ENCODE measurements around the gene TDRD7. TPM values are rescaled to one million over a fixed set of nuclear protein-coding genes. Genes with fewer than 3 reads are reported as not detected.

Gene TDRD7
- total and polyA plus RNA-seq, 3 donors from 2014 or later = 31.2 to 85.8 (median 32.2) TPM

- 97 to 98% methylated on average over 3 of the region's 3 CpGs for WGBS, 2 donors
- intact Hi-C loops (cut with DNase I; ENCODE audit: low total_unique reads) = no loop called here
- Histone ChIP-seq H3K27ac (no peak overlapping the region), H3K36me3 (ENCODE audit: low read depth, missing control alignments) (no peaks in the 10 kb centered on the region), H3K9me3 (no peaks in the 10 kb centered on the region), H3K4me1 (peaks cover 9% of the 10 kb centered on the region), H3K4me3 (no peak overlapping the region), H3K27me3 (no peaks in the 10 kb centered on the region)
- no peak for DNase-seq
- TF ChIP-seq, protein P1, sequence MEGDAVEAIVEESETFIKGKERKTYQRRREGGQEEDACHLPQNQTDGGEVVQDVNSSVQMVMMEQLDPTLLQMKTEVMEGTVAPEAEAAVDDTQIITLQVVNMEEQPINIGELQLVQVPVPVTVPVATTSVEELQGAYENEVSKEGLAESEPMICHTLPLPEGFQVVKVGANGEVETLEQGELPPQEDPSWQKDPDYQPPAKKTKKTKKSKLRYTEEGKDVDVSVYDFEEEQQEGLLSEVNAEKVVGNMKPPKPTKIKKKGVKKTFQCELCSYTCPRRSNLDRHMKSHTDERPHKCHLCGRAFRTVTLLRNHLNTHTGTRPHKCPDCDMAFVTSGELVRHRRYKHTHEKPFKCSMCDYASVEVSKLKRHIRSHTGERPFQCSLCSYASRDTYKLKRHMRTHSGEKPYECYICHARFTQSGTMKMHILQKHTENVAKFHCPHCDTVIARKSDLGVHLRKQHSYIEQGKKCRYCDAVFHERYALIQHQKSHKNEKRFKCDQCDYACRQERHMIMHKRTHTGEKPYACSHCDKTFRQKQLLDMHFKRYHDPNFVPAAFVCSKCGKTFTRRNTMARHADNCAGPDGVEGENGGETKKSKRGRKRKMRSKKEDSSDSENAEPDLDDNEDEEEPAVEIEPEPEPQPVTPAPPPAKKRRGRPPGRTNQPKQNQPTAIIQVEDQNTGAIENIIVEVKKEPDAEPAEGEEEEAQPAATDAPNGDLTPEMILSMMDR (IDR thresholded peaks at IDR 0.05) = no peak
- no peak for TF ChIP-seq POLR2A (IDR thresholded peaks at IDR 0.05)
Measured at GRCh38 chr9:97534185-97534584, 122.3 kb downstream of the TDRD7 start.

DNA sequence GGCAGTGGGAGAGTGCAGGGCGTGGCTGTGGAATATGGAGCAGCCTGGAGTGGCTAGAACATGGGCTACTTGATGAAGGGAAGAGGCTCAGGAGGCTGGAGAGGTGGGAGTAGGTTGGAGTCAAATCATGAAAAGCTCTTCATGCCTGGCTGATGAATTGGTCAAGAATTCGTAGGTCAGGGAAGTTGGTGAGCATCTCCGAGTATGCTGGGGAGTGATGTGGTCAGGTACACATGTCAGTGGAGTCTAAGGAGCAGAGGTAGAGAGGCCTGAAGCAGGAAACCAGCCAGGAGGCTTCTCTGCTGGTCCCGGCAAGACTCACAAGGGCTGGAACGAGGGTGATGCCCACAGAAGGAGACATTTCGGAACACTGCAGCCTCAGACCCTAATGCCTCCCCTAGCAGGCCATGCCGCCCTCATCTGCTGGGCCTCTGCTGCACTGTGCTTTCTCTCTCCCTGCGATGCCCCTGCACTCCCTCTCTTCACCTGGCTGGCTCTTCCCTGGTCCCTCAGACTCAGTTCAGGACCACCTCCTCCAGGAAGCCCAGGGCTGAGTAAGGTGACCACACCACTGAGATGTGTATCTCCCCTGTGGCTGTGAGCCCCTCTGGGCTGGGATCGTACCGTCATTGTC is 123.2 kb downstream of the TDRD7 start:
- DNase-seq = no peak
- peaks cover 6% of the 10 kb centered on the region for H3K4me1 ChIP-seq
- intact Hi-C loops (cut with DNase I; ENCODE audit: low total_unique reads) = no loop called here
- H3K27me3 ChIP-seq = no peaks in the 10 kb centered on the region
- no peak for TF ChIP-seq POLR2A (IDR thresholded peaks at IDR 0.05)
- TF ChIP-seq, protein P1 (IDR thresholded peaks at IDR 0.05) = no peak
- peak overlapping the region in 1 of 2 donors; percentile 69 for H3K27ac ChIP-seq
- no peaks in the 10 kb centered on the region for H3K9me3 ChIP-seq
- WGBS, 2 donors = 94 to 98% methylated on average over 10 of the region's 10 CpGs
- no peaks in the 10 kb centered on the region for H3K36me3 ChIP-seq (ENCODE audit: low read depth, missing control alignments)
- no peak overlapping the region for H3K4me3 ChIP-seq

DNA sequence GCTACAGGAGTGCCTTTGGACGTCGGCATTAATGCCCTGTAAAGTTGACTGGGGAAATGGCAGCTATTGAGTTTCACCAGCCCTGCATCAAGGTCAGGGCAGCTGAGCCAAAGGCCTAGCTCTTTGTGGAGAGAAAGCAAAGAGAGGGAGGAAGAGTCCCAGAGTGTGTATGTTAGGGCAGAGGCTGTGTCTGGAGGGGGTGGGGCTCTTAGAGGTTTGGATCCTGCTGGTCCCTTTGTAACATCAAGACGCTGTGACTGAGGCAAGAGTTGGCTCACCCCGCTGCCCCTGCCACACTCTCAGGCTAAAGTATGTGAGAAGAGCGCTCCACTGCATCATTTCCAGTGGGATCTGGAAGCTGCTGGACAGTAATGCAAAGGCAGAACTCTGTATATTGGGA is 123.9 kb downstream of the TDRD7 start:
- no peak overlapping the region for H3K4me3 ChIP-seq
- intact Hi-C loops (cut with DNase I; ENCODE audit: low total_unique reads) = no loop called here
- H3K27ac ChIP-seq = peak overlapping the region; percentile 42 to 69
- DNase-seq = no peak
- peaks cover 6% of the 10 kb centered on the region for H3K4me1 ChIP-seq
- TF ChIP-seq, protein P1 (IDR thresholded peaks at IDR 0.05) = no peak
- TF ChIP-seq POLR2A (IDR thresholded peaks at IDR 0.05) = no peak
- no peaks in the 10 kb centered on the region for H3K9me3 ChIP-seq
- WGBS, 2 donors = 64 to 69% methylated on average over 5 of the region's 5 CpGs
- no peaks in the 10 kb centered on the region for H3K36me3 ChIP-seq (ENCODE audit: low read depth, missing control alignments)
- no peaks in the 10 kb centered on the region for H3K27me3 ChIP-seq

GRCh38 chr9:97536480-97536879 is 124.6 kb downstream of the TDRD7 start:
- Histone ChIP-seq H3K4me1 (peaks cover 6% of the 10 kb centered on the region), H3K27me3 (no peaks in the 10 kb centered on the region), H3K9me3 (no peaks in the 10 kb centered on the region), H3K4me3 (no peak overlapping the region), H3K27ac (peak overlapping the region; percentile 42 to 69), H3K36me3 (ENCODE audit: low read depth, missing control alignments) (no peaks in the 10 kb centered on the region)
- DNase-seq = no peak
- intact Hi-C loops (cut with DNase I; ENCODE audit: low total_unique reads) = no loop called here
- 65 to 71% methylated on average over 9 of the region's 9 CpGs for WGBS, 2 donors
- TF ChIP-seq, protein P1 (IDR thresholded peaks at IDR 0.05) = no peak
- TF ChIP-seq POLR2A (IDR thresholded peaks at IDR 0.05) = no peak

DNA sequence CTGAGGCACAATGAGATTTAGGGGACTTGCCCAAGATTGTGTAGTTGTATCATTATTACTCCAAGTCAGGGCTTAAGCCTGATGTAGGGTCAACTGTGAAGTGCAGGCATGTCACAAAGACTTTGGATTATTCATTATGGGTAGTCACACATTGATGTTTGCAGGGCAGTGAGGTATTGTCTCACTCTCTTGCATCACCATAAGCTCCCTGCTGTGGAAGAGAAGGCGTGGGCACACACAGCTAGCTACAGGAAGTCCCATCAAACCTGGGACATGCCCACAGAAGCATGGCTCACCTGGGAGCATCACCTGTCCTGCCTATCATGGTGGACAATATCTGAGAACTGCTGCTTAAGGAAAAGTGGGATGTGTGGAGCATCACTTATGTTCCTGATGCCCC is 131.7 kb downstream of the TDRD7 start:
- WGBS, 2 donors = 100% methylated on average over 1 of the region's 1 CpG
- no peaks in the 10 kb centered on the region for H3K27me3 ChIP-seq
- H3K9me3 ChIP-seq = no peaks in the 10 kb centered on the region
- no peaks in the 10 kb centered on the region for H3K36me3 ChIP-seq (ENCODE audit: low read depth, missing control alignments)
- DNase-seq = no peak
- H3K4me3 ChIP-seq = no peak overlapping the region
- intact Hi-C loops (cut with DNase I; ENCODE audit: low total_unique reads) = no loop called here
- no peaks in the 10 kb centered on the region for H3K4me1 ChIP-seq
- H3K27ac ChIP-seq = no peak overlapping the region
- TF ChIP-seq, protein P1 (IDR thresholded peaks at IDR 0.05) = no peak
- no peak for TF ChIP-seq POLR2A (IDR thresholded peaks at IDR 0.05)
